Amygdala (tissue), 56 donors: ENCODE measurements around the gene CDK6.

Experiments used
- DNase-seq, 56 donors: peaks; one replicate each; lab custom pipeline; 2025; lab: John Stamatoyannopoulos, UW

CDK6 gene

GRCh38 chr7:92567460-92567859, 268.9 kb downstream of the CDK6 start:
- DNase-seq = peak in 1 of 56 donors; percentile 19

- no peak for DNase-seq
Measured at GRCh38 chr7:92563345-92563744, 273.0 kb downstream of the CDK6 start.

- no peak for DNase-seq
Measured at GRCh38 chr7:92560602-92561001, 275.8 kb downstream of the CDK6 start.

DNA sequence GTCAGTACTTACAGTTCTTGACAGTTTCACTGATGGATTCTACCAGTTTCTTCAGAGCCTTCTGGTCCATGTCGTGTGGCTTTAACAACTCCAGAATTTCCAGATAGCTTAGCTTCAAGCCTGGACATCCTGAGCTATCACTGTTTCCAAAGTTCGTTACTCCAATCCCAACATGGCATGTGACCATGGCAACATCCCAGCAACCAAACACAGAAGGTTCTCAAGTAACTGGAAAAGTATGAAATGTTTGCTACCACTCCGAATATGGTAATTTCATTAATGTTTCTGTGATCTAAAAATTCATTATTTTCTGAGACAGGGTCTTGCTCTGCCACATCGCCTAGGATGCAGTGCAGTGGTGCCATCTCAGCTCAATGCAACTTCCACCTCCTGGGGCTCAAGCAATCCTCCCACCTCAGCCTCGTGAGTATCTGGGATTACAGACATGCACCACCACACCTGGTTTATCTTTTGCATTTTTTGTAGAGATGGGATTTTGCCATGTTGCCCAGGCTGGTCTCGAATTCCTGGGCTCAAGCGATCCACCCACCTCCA, 278.5 kb downstream of the CDK6 start:
- no peak for DNase-seq

DNA sequence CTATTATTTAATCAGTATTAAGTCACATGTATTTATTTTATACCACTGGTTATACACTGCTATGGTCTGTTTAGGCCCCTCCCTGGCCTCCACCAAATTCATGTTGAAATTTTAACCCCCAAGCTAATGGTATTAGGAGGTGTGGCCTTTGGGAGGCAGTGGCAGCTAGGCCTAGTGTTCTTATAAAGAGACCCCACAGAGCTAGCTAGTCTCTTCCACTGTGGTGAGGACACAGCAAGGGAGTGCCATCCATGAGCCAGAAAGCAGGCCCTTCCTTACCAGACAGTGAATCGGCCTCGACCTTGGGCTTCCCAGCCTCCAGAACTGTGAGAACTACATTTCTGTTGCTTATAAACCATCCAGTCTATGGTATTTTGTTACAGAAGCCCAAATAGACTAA, 279.1 kb downstream of the CDK6 start:
- DNase-seq = no peak
